Ovary (tissue), 9 donors: ENCODE measurements around the gene VAPA. TPM values are rescaled to one million over a fixed set of nuclear protein-coding genes. Genes with fewer than 3 reads are reported as not detected.
A peak's percentile ranks its signal among the peaks of the same experiment; 100 is the strongest.

Source experiments
- DNase-seq, 5 donors: peaks; one replicate each; pipeline ENCODE4 v3.0.0-alpha.2; 2019 to 2020
- H3K27ac ChIP-seq, 2 donors: fragments of 200-600 bp; one replicate each; pipeline versions ENCODE4 v1.5.1 to v1.8.0; 2019 to 2022
- H3K27me3 ChIP-seq: fragments of 200-600 bp; one replicate; pipeline ENCODE4 v1.8.0; 2022
- H3K36me3 ChIP-seq: fragments of 200-600 bp; sonication (generic); one replicate; pipeline ENCODE4 v1.5.1; 2019
- H3K4me1 ChIP-seq: one replicate; pipeline ENCODE4 v1.8.1; 2013; ENCODE audit warnings: mild to moderate bottlenecking, moderate library complexity; ENCODE audit not compliant: insufficient read depth
- H3K4me3 ChIP-seq: fragments of 200-600 bp; sonication (generic); one replicate; pipeline ENCODE4 v1.5.1; 2017
- H3K9me3 ChIP-seq, 2 donors: fragments of 200-600 bp in 1 of 2; sonication (generic) in 1 of 2; one replicate each; pipeline versions ENCODE4 v1.5.1 to v1.8.1; 2013 to 2019; ENCODE audit warnings: mild to moderate bottlenecking in 1 of 2, moderate library complexity in 1 of 2
- CTCF ChIP-seq, 3 donors: fragments of 450-650 bp in 2 of 3; fragments of 200-600 bp in 1 of 3; IDR thresholded peaks; one replicate each; pipeline versions ENCODE4 v1.5.1 to v1.8.0; 2016 to 2022; ENCODE audit warnings: antibody characterized with exemption in 3 of 3, mild to moderate bottlenecking in 1 of 3
- EP300 ChIP-seq: sonication (generic); formaldehyde crosslinking; IDR thresholded peaks from one replicate; pipeline ENCODE4 v1.6.1; 2017; ENCODE audit warnings: antibody characterized with exemption
- POLR2A ChIP-seq: fragments of 450-650 bp; IDR thresholded peaks from one replicate; pipeline ENCODE4 v1.6.1; 2017; ENCODE audit warnings: antibody characterized with exemption, mild to moderate bottlenecking, moderate library complexity
- WGBS, 3 donors: extraction: QIAGEN DNeasy Blood & Tissue Kit in 1 of 3; methylation state at CpG; one replicate each; pipeline versions ENCODE4 v1.1.5 to v1.1.7; 2013 to 2017; 5-methylcytosine and 5-hydroxymethylcytosine counted together
- intact Hi-C, 4 donors: fragments of 100-400 bp; cut with DNase I; formaldehyde crosslinking; loops; one replicate each; pipeline versions ENCODE4 v1.11.0 to v1.15.1; 2022 to 2023
- polyA plus RNA-seq, 2 donors: library from polyadenylated mRNA; stranded (reverse); fragments of 200-250 nt in 1 of 2; fragments of 350-450 nt in 1 of 2; fragmentation: Illumina TruSeq in 1 of 2; extraction: RNeasy Lipid Tissue Mini Kit (QIAGEN cat#74804) in 1 of 2; gene quantifications; one replicate each; pipeline ENCODE4 v1.2.3, GENCODE V29; 2013 to 2014
- total RNA-seq, 7 donors: library from RNA; depleted of rRNA in 2 of 7; stranded (reverse); fragments of >200 nt in 2 of 7; fragmentation: NEBNext Ultra II Directional in 3 of 7; extraction: Animal tissue kit (Norgen Biotek cat#: 25700) in 3 of 7; gene quantifications; one replicate each; pipeline versions ENCODE4 v1.1.0 to v1.2.4, GENCODE V29; 2016 to 2023
- donor health status: DM: no; HTN: no; CAD: no; lungs with moderate emphysema.
- donor health status: DM: no; HTN: no; CAD: no.
- donor health status: Bipolar disorder and iron deficiency.
- donor health status: DM: yes; HTN: yes; CAD: no.
- donor health status: DM: no; HTN: no; CAD: no.
- donor health status: DM: yes; HTN: yes; CAD: no.

VAPA gene
- total and polyA plus RNA-seq, 9 donors = 164 to 369 (median 254) TPM

GRCh38 chr18:9931146-9931545 lies 17.3 kb downstream of the VAPA start:
- no peaks in the 10 kb centered on the region for H3K27me3 ChIP-seq
- TF ChIP-seq POLR2A = no peak
- no peak for TF ChIP-seq CTCF (IDR thresholded peaks at IDR 0.05)
- TF ChIP-seq EP300 = no peak
- no peak for DNase-seq
- H3K4me3 ChIP-seq = no peak overlapping the region
- H3K36me3 ChIP-seq = no peaks in the 10 kb centered on the region
- 24 to 52% (median 51%) methylated on average over 1 of the region's 1 CpG for WGBS, 3 donors
- H3K9me3 ChIP-seq = no peaks in the 10 kb centered on the region
- intact Hi-C loops = no loop called here
- H3K27ac ChIP-seq = no peak overlapping the region
- H3K4me1 ChIP-seq = peaks cover 5% of the 10 kb centered on the region

- WGBS, 3 donors = 47 to 51% (median 48%) methylated on average over 5 of the region's 5 CpGs
- no peaks in the 10 kb centered on the region for H3K27me3 ChIP-seq
- no peaks in the 10 kb centered on the region for H3K36me3 ChIP-seq
- DNase-seq = no peak
- no peak overlapping the region for H3K27ac ChIP-seq
- no peaks in the 10 kb centered on the region for H3K9me3 ChIP-seq
- H3K4me1 ChIP-seq = peaks cover 3% of the 10 kb centered on the region
- no peak overlapping the region for H3K4me3 ChIP-seq
- intact Hi-C loops = no loop called here
- TF ChIP-seq CTCF (IDR thresholded peaks at IDR 0.05) (no peak), EP300 (no peak), POLR2A (no peak)
These were observed 17.9 kb downstream of the VAPA start for GRCh38 chr18:9931678-9932077.

GRCh38 chr18:9933865-9934264 lies 20.0 kb downstream of the VAPA start:
- H3K4me1 ChIP-seq = peaks cover 3% of the 10 kb centered on the region
- WGBS, 3 donors = 77 to 90% (median 84%) methylated on average over 3 of the region's 3 CpGs
- H3K36me3 ChIP-seq = no peaks in the 10 kb centered on the region
- no peak overlapping the region for H3K27ac ChIP-seq
- no peak for DNase-seq
- intact Hi-C loops = no loop called here
- no peak for TF ChIP-seq EP300
- no peak for TF ChIP-seq POLR2A
- TF ChIP-seq CTCF (IDR thresholded peaks at IDR 0.05) = no peak
- H3K9me3 ChIP-seq = no peaks in the 10 kb centered on the region
- no peaks in the 10 kb centered on the region for H3K27me3 ChIP-seq
- H3K4me3 ChIP-seq = no peak overlapping the region

- no peak for DNase-seq
- Histone ChIP-seq H3K27me3 (no peaks in the 10 kb centered on the region), H3K36me3 (no peaks in the 10 kb centered on the region), H3K27ac (no peak overlapping the region), H3K4me3 (no peak overlapping the region), H3K4me1 (peaks cover under 1% of the 10 kb centered on the region), H3K9me3 (no peaks in the 10 kb centered on the region)
- TF ChIP-seq POLR2A (no peak), CTCF (IDR thresholded peaks at IDR 0.05) (no peak), EP300 (no peak)
- 85 to 86% (median 86%) methylated on average over 3 of the region's 3 CpGs for WGBS, 3 donors
- intact Hi-C loops = no loop called here
These were observed 20.5 kb downstream of the VAPA start for GRCh38 chr18:9934274-9934673.

GRCh38 chr18:9941103-9941502 lies 27.3 kb downstream of the VAPA start:
- H3K4me1 ChIP-seq = no peaks in the 10 kb centered on the region
- TF ChIP-seq POLR2A (no peak), CTCF (IDR thresholded peaks at IDR 0.05) (no peak), EP300 (no peak)
- intact Hi-C loops = no loop called here
- no peaks in the 10 kb centered on the region for H3K36me3 ChIP-seq
- H3K4me3 ChIP-seq = no peak overlapping the region
- no peak overlapping the region for H3K27ac ChIP-seq
- no peaks in the 10 kb centered on the region for H3K27me3 ChIP-seq
- H3K9me3 ChIP-seq = no peaks in the 10 kb centered on the region
- peak in 2 of 5 donors; percentile 34 to 42 for DNase-seq
